ENCODE results near the gene RNU5D-1. TPM values are rescaled to one million over a fixed set of nuclear protein-coding genes. Genes with fewer than 3 reads are reported as not detected.
"Not testable (repeated sequence)": the region's sequence is repeated elsewhere in the genome, so short reads cannot be mapped to it uniquely, and the experiment has no call there.

The RNU5D-1 gene
- total and polyA plus RNA-seq, 7 donors: not detected

DNA sequence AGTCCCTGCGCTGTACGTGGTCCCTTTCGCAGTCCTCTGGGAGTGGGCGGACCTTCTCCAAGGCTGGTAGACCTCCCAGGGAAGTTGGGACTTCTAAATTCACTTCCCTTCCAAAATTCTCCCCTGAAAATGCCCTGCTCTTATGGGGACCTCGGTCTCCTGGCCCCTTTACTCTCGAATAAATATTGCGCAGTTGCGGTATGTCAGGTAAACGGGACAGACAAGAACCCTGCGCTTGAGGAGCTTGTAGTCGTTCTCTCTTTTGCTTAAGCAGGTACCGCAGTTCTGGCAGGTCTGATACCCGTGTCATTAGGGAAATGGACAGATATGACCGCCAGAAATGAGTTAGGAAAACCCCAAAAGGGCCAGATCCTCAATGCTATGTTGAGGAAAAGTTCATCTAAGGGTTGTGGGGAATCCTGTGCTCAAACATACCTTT is 9.2 kb upstream of the RNU5D-1 start:
- Histone ChIP-seq H3K9me3 (no peaks in the 10 kb centered on the region), H3K4me1 (peaks cover 0 to 8% (median 6%) of the 10 kb centered on the region in 4 donors), H3K4me3 (peak overlapping the region in 3 of 4 donors; percentile 51 to 57 (median 53)), H3K36me3 (no peaks in the 10 kb centered on the region), H3K27me3 (no peaks in the 10 kb centered on the region), H3K27ac (peak overlapping the region in 2 of 4 donors; percentile 87 to 89)
- DNase-seq: no peak
- intact Hi-C loops (cut with DNase I): loop anchor here (2.0 kb wide), 1 partner anchor 35 kb away; the partner anchor contains the start of gene RPS8
- TF ChIP-seq EP300 (IDR thresholded peaks at IDR 0.05) (no peak), POLR2AphosphoS5 (IDR thresholded peaks at IDR 0.05) (no peak), POLR2A (IDR thresholded peaks at IDR 0.05) (no peak)
- TF ChIP-seq, protein P1, sequence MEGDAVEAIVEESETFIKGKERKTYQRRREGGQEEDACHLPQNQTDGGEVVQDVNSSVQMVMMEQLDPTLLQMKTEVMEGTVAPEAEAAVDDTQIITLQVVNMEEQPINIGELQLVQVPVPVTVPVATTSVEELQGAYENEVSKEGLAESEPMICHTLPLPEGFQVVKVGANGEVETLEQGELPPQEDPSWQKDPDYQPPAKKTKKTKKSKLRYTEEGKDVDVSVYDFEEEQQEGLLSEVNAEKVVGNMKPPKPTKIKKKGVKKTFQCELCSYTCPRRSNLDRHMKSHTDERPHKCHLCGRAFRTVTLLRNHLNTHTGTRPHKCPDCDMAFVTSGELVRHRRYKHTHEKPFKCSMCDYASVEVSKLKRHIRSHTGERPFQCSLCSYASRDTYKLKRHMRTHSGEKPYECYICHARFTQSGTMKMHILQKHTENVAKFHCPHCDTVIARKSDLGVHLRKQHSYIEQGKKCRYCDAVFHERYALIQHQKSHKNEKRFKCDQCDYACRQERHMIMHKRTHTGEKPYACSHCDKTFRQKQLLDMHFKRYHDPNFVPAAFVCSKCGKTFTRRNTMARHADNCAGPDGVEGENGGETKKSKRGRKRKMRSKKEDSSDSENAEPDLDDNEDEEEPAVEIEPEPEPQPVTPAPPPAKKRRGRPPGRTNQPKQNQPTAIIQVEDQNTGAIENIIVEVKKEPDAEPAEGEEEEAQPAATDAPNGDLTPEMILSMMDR (IDR thresholded peaks at IDR 0.05): no peak
- 2 to 6% methylated on average over 14 of the region's 14 CpGs for WGBS, 2 donors

DNA sequence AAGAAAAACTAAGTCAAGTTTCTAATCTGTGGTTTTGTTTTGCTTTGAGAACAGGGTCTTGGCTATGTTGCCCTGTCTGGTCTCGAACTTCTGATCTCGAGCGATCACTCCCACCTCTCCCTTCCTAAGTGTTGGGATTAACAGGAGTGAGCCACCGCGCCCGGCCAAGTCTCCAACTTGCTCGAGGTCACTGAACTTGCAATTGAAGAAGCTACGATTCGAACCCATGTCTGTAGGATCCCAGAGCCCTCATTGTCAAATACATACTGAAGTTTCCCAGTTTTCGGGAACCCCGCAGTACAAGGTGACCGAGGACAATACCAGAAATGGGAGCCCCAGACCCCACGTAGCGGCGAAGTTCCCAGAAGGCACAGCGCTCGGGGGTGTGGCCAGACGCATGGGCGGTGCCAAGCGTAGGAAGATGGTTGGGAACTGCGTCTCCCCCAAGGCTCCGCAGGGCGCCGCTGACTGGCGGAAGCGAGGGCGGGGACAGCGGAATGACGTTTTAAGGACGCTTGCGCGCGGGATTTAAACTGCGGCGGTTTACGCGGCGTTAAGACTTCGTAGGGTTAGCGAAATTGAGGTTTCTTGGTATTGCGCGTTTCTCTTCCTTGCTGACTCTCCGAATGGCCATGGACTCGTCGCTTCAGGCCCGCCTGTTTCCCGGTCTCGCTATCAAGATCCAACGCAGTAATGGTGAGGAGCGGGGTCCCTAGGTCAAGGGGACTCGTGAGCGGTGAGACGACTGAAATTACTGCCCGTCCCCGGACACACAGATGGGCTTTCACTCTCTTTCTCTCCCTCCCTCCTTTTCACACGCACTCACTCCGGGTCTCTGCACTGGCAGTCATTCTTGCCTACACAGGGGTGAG is 8.6 kb upstream of the RNU5D-1 start, which contains the start of gene KIF2C:
Gene KIF2C, plus strand, starts transcription at position 531 of the 872 bp plus-strand sequence. Its CDS starts 96 bp downstream, at position 627.
- Histone ChIP-seq H3K36me3 (no peaks in the 10 kb centered on the region), H3K9me3 (no peaks in the 10 kb centered on the region), H3K4me1 (peaks cover 0 to 8% (median 6%) of the 10 kb centered on the region in 4 donors), H3K27me3 (no peaks in the 10 kb centered on the region), H3K4me3 (peak within 1 kb of the TSS; percentile 41 to 57 (median 52)), H3K27ac (peak within 1 kb of the TSS; percentile 82 to 89 (median 86))
- WGBS, 2 donors: 0% methylated on average over 57 of the region's 57 CpGs
- peak; percentile 98 for DNase-seq
- intact Hi-C loops (cut with DNase I): loop anchor here (2.0 kb wide), 1 partner anchor 35 kb away; the partner anchor contains the start of gene RPS8
- TF ChIP-seq POLR2AphosphoS5 (IDR thresholded peaks at IDR 0.05) (peak; percentile 87 to 95 (median 91)), EP300 (IDR thresholded peaks at IDR 0.05) (peak in 2 of 4 donors; percentile 2 to 54), POLR2A (IDR thresholded peaks at IDR 0.05) (peak; percentile 57 to 74)
- TF ChIP-seq, protein P1 (IDR thresholded peaks at IDR 0.05): no peak

DNA sequence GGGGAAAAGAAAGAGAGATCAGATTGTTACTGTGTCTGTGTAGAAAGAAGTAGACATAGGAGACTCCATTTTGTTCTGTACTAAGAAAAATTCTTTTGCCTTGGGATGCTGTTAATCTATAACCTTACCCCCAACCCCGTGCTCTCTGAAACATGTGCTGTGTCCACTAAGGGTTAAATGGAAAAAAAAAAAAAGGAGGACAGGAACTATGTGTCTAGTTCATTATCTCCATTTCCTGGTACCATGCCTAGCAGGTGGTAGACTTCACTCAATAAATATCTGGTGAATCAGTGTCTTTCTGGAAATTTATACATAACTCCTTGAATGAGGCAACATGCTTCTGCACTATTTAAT is 8.0 kb upstream of the RNU5D-1 start:
- Histone ChIP-seq H3K4me3 (peak overlapping the region; percentile 41 to 57 (median 52)), H3K27ac (peak overlapping the region; percentile 82 to 89 (median 86))
- intact Hi-C loops (cut with DNase I); DNase-seq; H3K27me3 ChIP-seq; H3K9me3 ChIP-seq; H3K4me1 ChIP-seq; H3K36me3 ChIP-seq: not testable (repeated sequence)
- 48% methylated on average over 1 of the region's 1 CpG for WGBS, 2 donors

DNA sequence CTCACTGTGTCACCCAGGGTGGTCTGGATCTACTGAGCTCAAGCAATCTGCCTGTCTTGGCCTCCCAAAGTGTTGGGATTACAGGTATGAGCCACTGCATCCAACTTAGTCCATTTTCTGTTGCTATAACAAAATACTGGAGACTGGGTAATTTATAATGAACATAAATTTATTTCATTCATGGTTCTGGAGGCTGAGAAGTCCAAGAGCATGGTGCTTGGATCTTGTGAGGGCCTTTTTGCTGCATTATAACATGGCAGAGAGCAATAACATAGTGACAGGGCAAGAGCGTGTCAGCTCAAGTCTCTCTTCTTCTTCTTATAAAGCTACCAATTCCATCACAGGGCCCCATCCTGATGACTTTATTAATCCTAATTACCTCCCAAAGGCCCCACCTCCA is 5.0 kb upstream of the RNU5D-1 start:
- Histone ChIP-seq H3K9me3 (no peaks in the 10 kb centered on the region), H3K27ac (no peak overlapping the region), H3K4me3 (no peak overlapping the region), H3K27me3 (no peaks in the 10 kb centered on the region), H3K36me3 (no peaks in the 10 kb centered on the region), H3K4me1 (peaks cover 0 to 9% (median 6%) of the 10 kb centered on the region in 4 donors)
- no peak for TF ChIP-seq POLR2A (IDR thresholded peaks at IDR 0.05)
- TF ChIP-seq EP300 (IDR thresholded peaks at IDR 0.05): no peak
- TF ChIP-seq POLR2AphosphoS5 (IDR thresholded peaks at IDR 0.05): no peak
- TF ChIP-seq, protein P1 (IDR thresholded peaks at IDR 0.05): no peak
- 98 to 100% methylated on average over 1 of the region's 1 CpG for WGBS, 2 donors
- intact Hi-C loops (cut with DNase I): no loop called here
- no peak for DNase-seq

DNA sequence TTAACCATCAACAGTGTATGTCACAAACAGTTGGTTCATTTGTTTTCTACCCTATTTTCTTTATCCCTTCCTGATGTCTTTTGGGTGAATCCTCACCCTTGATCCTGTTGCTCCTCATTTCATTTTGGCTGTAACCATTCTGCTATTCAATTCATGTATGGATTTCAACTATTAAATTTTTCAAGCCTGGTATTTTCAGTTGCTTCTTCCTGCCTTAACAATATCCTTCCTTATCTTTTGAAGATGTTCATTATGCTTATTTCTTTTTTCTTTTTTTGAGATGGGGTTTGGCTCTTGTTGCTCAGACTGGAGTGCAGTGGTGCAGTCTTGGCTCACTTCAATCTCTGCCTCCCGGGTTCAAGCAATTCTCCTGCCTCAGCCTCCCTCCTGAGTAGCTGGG is 2.8 kb upstream of the RNU5D-1 start:
- WGBS, 2 donors: 79 to 94% methylated on average over 1 of the region's 1 CpG
- DNase-seq: no peak
- H3K9me3 ChIP-seq: no peaks in the 10 kb centered on the region
- intact Hi-C loops (cut with DNase I): loop anchor here (5.0 kb wide), 2 partner anchors 279 to 569 kb away; partner anchors contain the start of genes HECTD3 and UROD
- TF ChIP-seq, protein P1 (IDR thresholded peaks at IDR 0.05): no peak
- no peak for TF ChIP-seq POLR2A (IDR thresholded peaks at IDR 0.05)
- no peak for TF ChIP-seq EP300 (IDR thresholded peaks at IDR 0.05)
- TF ChIP-seq POLR2AphosphoS5 (IDR thresholded peaks at IDR 0.05): no peak
- peak overlapping the region in 3 of 4 donors; percentile 7 to 37 (median 31) for H3K27ac ChIP-seq
- peaks cover 0 to 8% (median 4%) of the 10 kb centered on the region in 4 donors for H3K4me1 ChIP-seq
- no peak overlapping the region for H3K4me3 ChIP-seq
- no peaks in the 10 kb centered on the region for H3K36me3 ChIP-seq
- H3K27me3 ChIP-seq: no peaks in the 10 kb centered on the region
